DND-41 (cell line): ENCODE data around the gene WWTR1.

Source experiments
- ATAC-seq: fragments of 200-7000 bp; cut with Tn5 transposase; 3 replicates; pipeline ENCODE4 v1.9.1; 2021; ENCODE audit warnings: low read depth; ENCODE audit not compliant: insufficient read depth
- DNase-seq: peaks from one replicate; pipeline ENCODE4 v3.0.0-alpha.2; 2020
- H2AFZ ChIP-seq: 2 replicates; pipeline ENCODE4 v1.6.0; 2012; ENCODE audit warnings: low read depth, low read length
- H3K27ac ChIP-seq: 2 replicates; pipeline ENCODE4 v1.5.1; 2012; ENCODE audit warnings: low read length, inconsistent platforms
- H3K27me3 ChIP-seq: fragments of 200-600 bp; sonication (generic); 2 replicates; pipeline ENCODE4 v1.6.0; 2012; ENCODE audit warnings: low read length, mild to moderate bottlenecking, inconsistent platforms; ENCODE audit not compliant: insufficient read depth, poor library complexity
- H3K36me3 ChIP-seq: 2 replicates; pipeline ENCODE4 v1.5.1; 2012; ENCODE audit warnings: low read length, inconsistent platforms; ENCODE audit not compliant: insufficient read depth
- H3K4me1 ChIP-seq: 2 replicates; pipeline ENCODE4 v1.5.1; 2012; ENCODE audit warnings: mild to moderate bottlenecking, low read length; ENCODE audit not compliant: insufficient read depth
- H3K4me2 ChIP-seq: 2 replicates; pipeline ENCODE4 v1.6.0; 2012; ENCODE audit warnings: mild to moderate bottlenecking, moderate library complexity, low read length, inconsistent platforms; ENCODE audit not compliant: insufficient read depth
- H3K4me3 ChIP-seq, 2 experiments: fragments of 200-600 bp in 1 of 2; shearing (Covaris generic) in 1 of 2; 2 replicates each; pipeline ENCODE4 v1.5.1; 2012 to 2016; ENCODE audit warnings: inconsistent platforms in 2 of 2, low read length in 2 of 2, mild to moderate bottlenecking in 2 of 2, low read depth in 1 of 2, moderate library complexity in 1 of 2
- H3K79me2 ChIP-seq: 2 replicates; pipeline ENCODE4 v1.6.0; 2012; ENCODE audit warnings: low read length, inconsistent platforms; ENCODE audit not compliant: insufficient read depth
- H3K9ac ChIP-seq: 2 replicates; pipeline ENCODE4 v1.6.0; 2012; ENCODE audit warnings: low read depth, mild to moderate bottlenecking, inconsistent platforms, low read length, moderate library complexity
- H3K9me3 ChIP-seq: 2 replicates; pipeline ENCODE4 v1.5.1; 2012; ENCODE audit warnings: low read length, moderate library complexity, mild to moderate bottlenecking, inconsistent platforms; ENCODE audit not compliant: insufficient read depth, severe bottlenecking
- H4K20me1 ChIP-seq: 2 replicates; pipeline ENCODE4 v1.6.0; 2012; ENCODE audit warnings: low read length; ENCODE audit not compliant: insufficient read depth
- EZH2 ChIP-seq: IDR thresholded peaks from 3 replicates; pipeline ENCODE4 v1.6.1; 2012; ENCODE audit warnings: borderline replicate concordance, low read depth, mild to moderate bottlenecking, moderate library complexity, low read length, inconsistent platforms; ENCODE audit not compliant: severe bottlenecking
- TF ChIP-seq, protein P1 (sequence below): IDR thresholded peaks from 2 replicates; pipeline ENCODE4 v1.5.1; 2012; ENCODE audit warnings: borderline replicate concordance, low read length, moderate library complexity, mild to moderate bottlenecking; ENCODE audit not compliant: poor library complexity, severe bottlenecking; ENCODE audit errors: extremely low read depth

The WWTR1 gene

DNA sequence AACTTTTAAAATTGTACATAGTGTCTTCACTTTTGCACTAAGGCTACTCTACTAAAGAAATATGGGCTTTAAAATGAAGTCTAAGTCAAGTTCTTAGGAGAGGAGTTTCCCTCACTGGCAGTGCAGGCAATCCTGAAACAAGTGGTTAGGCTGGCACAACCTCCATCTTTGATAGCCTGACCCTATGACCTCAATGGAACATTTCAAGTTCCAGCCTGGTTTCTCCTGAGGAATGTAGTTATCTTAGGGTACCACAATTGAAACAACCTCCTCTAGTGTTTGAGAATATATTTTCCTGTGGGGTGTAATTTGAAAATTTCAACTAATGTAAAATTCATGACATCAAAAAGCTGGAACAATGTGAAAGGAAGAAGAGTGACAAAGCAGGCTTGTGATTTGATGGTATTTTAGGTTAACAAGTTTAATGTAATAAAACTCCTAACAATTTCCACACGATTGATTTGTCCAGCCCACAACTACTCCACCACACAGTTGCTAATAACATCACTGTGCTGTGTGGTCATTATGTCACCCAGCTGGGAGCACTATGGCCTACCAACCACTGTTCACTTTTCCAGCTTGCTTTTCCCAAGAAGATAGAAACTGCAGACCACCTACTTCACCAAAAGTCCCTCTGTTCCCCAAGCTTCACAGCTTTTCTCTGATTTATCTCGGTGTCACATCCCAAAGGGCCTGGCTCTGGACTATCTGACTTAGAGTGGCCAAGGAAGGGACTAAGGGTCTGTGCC is 1.8 kb downstream of the WWTR1 start:
- H3K9ac ChIP-seq: no peak overlapping the region
- no peak for DNase-seq
- H3K36me3 ChIP-seq: no peaks in the 10 kb centered on the region
- H3K4me3 ChIP-seq: no peak overlapping the region
- H3K9me3 ChIP-seq: no peaks in the 10 kb centered on the region
- no peaks in the 10 kb centered on the region for H3K27me3 ChIP-seq
- no peaks in the 10 kb centered on the region for H3K79me2 ChIP-seq
- H3K4me1 ChIP-seq: no peaks in the 10 kb centered on the region
- no peak for TF ChIP-seq EZH2
- TF ChIP-seq, protein P1, sequence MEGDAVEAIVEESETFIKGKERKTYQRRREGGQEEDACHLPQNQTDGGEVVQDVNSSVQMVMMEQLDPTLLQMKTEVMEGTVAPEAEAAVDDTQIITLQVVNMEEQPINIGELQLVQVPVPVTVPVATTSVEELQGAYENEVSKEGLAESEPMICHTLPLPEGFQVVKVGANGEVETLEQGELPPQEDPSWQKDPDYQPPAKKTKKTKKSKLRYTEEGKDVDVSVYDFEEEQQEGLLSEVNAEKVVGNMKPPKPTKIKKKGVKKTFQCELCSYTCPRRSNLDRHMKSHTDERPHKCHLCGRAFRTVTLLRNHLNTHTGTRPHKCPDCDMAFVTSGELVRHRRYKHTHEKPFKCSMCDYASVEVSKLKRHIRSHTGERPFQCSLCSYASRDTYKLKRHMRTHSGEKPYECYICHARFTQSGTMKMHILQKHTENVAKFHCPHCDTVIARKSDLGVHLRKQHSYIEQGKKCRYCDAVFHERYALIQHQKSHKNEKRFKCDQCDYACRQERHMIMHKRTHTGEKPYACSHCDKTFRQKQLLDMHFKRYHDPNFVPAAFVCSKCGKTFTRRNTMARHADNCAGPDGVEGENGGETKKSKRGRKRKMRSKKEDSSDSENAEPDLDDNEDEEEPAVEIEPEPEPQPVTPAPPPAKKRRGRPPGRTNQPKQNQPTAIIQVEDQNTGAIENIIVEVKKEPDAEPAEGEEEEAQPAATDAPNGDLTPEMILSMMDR: no peak
- H3K27ac ChIP-seq: no peak overlapping the region
- H4K20me1 ChIP-seq: no peaks in the 10 kb centered on the region
- no peak for ATAC-seq
- H3K4me2 ChIP-seq: no peak overlapping the region
- no peak overlapping the region for H2AFZ ChIP-seq

DNA sequence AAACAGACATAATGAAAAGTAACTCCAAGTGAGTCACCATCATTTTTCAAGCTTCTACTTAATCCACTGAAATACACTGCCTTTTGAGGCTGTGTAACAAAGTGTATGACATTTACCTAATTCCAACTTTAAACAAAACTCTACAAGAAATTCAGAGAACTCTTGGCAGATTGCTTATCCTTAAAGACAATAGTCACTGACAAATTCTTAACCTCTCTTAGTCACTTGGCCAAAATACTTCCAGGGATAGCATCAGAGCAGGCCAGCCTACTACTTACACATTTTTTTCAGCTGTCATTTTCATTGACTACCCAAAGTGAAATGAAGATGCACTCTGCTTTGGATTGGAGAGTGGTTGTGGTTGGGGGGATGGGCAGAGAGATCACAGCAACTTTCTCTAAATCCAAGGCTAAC is 3.6 kb downstream of the WWTR1 start:
- Histone ChIP-seq H3K27ac (no peak overlapping the region), H3K4me2 (no peak overlapping the region), H3K9me3 (no peaks in the 10 kb centered on the region), H3K4me1 (no peaks in the 10 kb centered on the region), H2AFZ (no peak overlapping the region), H3K4me3 (no peak overlapping the region), H4K20me1 (no peaks in the 10 kb centered on the region), H3K27me3 (no peaks in the 10 kb centered on the region), H3K36me3 (no peaks in the 10 kb centered on the region), H3K9ac (no peak overlapping the region), H3K79me2 (no peaks in the 10 kb centered on the region)
- no peak for TF ChIP-seq EZH2
- TF ChIP-seq, protein P1: no peak
- DNase-seq: no peak
- ATAC-seq: no peak

- Histone ChIP-seq H3K4me3 (no peak overlapping the region), H4K20me1 (no peaks in the 10 kb centered on the region), H3K4me1 (no peaks in the 10 kb centered on the region), H3K9ac (no peak overlapping the region), H2AFZ (no peak overlapping the region), H3K9me3 (no peaks in the 10 kb centered on the region), H3K36me3 (no peaks in the 10 kb centered on the region), H3K27me3 (no peaks in the 10 kb centered on the region), H3K79me2 (no peaks in the 10 kb centered on the region), H3K27ac (no peak overlapping the region), H3K4me2 (no peak overlapping the region)
- ATAC-seq: no peak
- TF ChIP-seq, protein P1: no peak
- no peak for TF ChIP-seq EZH2
- no peak for DNase-seq
These were observed 4.3 kb downstream of the WWTR1 start for GRCh38 chr3:149653564-149653963.
